Psoas muscle (tissue), 8 donors: ENCODE results near the gene SLC26A9. TPM values are rescaled to one million over a fixed set of nuclear protein-coding genes. Genes with fewer than 3 reads are reported as not detected.

ENCODE experiments used
- ATAC-seq, 4 donors: fragments of 200-7000 bp; cut with Tn5 transposase; one replicate each; pipeline ENCODE4 v1.9.1; 2020; ENCODE audit warnings: moderate library complexity in 3 of 4, mild to moderate bottlenecking in 2 of 4
- DNase-seq, 2 donors: peaks; one replicate each; pipeline ENCODE4 v3.0.0-alpha.2; 2020
- H3K27ac ChIP-seq: fragments of 200-600 bp; one replicate; pipeline ENCODE4 v1.8.0; 2022
- H3K27me3 ChIP-seq, 3 donors: fragments of 200-600 bp in 1 of 3; one replicate each; pipeline versions ENCODE4 v1.6.1 to v1.8.0; 2013 to 2022; ENCODE audit warnings: low read length in 2 of 3, mild to moderate bottlenecking in 2 of 3, moderate library complexity in 1 of 3; ENCODE audit not compliant: insufficient read depth in 3 of 3
- H3K36me3 ChIP-seq, 2 donors: fragments of 200-600 bp in 1 of 2; one replicate each; pipeline versions ENCODE4 v1.6.1 to v1.8.0; 2013 to 2022; ENCODE audit warnings: low read depth in 1 of 2, mild to moderate bottlenecking in 1 of 2, moderate library complexity in 1 of 2; ENCODE audit not compliant: insufficient read depth in 1 of 2
- H3K4me1 ChIP-seq: fragments of 200-600 bp; one replicate; pipeline ENCODE4 v1.8.0; 2022
- H3K4me3 ChIP-seq: fragments of 200-600 bp; one replicate; pipeline ENCODE4 v1.8.0; 2022; ENCODE audit warnings: mild to moderate bottlenecking
- H3K9me3 ChIP-seq: fragments of 200-600 bp; one replicate; pipeline ENCODE4 v1.8.0; 2022
- CTCF ChIP-seq: fragments of 200-600 bp; IDR thresholded peaks from one replicate; pipeline ENCODE4 v1.8.0; 2022; ENCODE audit warnings: antibody characterized with exemption
- WGBS, 3 donors: extraction: QIAGEN DNeasy Blood & Tissue Kit; methylation state at CpG; one replicate each; pipeline versions ENCODE4 v1.1.6 to v1.1.7; 2013; 5-methylcytosine and 5-hydroxymethylcytosine counted together
- intact Hi-C, 2 donors: fragments of 100-400 bp; cut with DNase I; formaldehyde crosslinking; loops; one replicate each; pipeline versions ENCODE4 v1.11.0 to v1.14.2; 2022
- polyA plus RNA-seq, 3 donors: library from polyadenylated mRNA; stranded (reverse); fragments of 200-250 nt; gene quantifications; one replicate each; pipeline ENCODE4 v1.2.3, GENCODE V29; 2013
- total RNA-seq, 4 donors: library from RNA; stranded (reverse); fragmentation: NEBNext Ultra II Directional in 2 of 4; extraction: Animal tissue kit (Norgen Biotek cat#: 25700) in 2 of 4; gene quantifications; one replicate each; pipeline versions ENCODE4 v1.2.1 to v1.2.4, GENCODE V29; 2021 to 2023
- donor health status: healthy with polysubstance abuse.
- donor health status: DM: no; HTN: no; CAD: no; lungs with moderate emphysema.
- donor health status: Bipolar disorder and iron deficiency.
- donor health status: healthy.
- donor health status: DM: yes; HTN: yes; CAD: no.
- donor health status: DM: no; HTN: no; CAD: no.
- donor health status: DM: no; HTN: no; CAD: no.
- donor health status: DM: yes; HTN: yes; CAD: no.

The SLC26A9 gene
- total and polyA plus RNA-seq, 7 donors: 0.15 to 5.5 (median 0.42) TPM

GRCh38 chr1:205933671-205934618, 9.3 kb downstream of the SLC26A9 start:
- no peak for TF ChIP-seq CTCF
- Histone ChIP-seq H3K9me3 (no peaks in the 10 kb centered on the region), H3K27me3 (peaks cover 0 to 5% (median 0%) of the 10 kb centered on the region in 3 donors), H3K4me3 (no peak overlapping the region), H3K27ac (no peak overlapping the region), H3K4me1 (peaks cover 3% of the 10 kb centered on the region), H3K36me3 (no peaks in the 10 kb centered on the region)
- peak in 2 of 4 donors; percentile 49 to 50 for ATAC-seq
- DNase-seq: peak in 1 of 2 donors; percentile 6
- intact Hi-C loops: no loop called here
- WGBS, 3 donors: 66 to 68% (median 68%) methylated on average over 7 of the region's 7 CpGs

- peak in 1 of 2 donors; percentile 26 for DNase-seq
Observed at GRCh38 chr1:205932776-205933175, 10.5 kb downstream of the SLC26A9 start.

GRCh38 chr1:205930799-205931281, 12.4 kb downstream of the SLC26A9 start:
- no peak for TF ChIP-seq CTCF
- Histone ChIP-seq H3K27ac (no peak overlapping the region), H3K27me3 (peaks cover 0 to 5% (median 0%) of the 10 kb centered on the region in 3 donors), H3K36me3 (no peaks in the 10 kb centered on the region), H3K4me1 (peaks cover 3% of the 10 kb centered on the region), H3K4me3 (no peak overlapping the region), H3K9me3 (no peaks in the 10 kb centered on the region)
- ATAC-seq (no peak), DNase-seq (no peak)
- 83 to 88% (median 85%) methylated on average over 4 of the region's 4 CpGs for WGBS, 3 donors
- intact Hi-C loops: no loop called here

More at GRCh38 chr1:205932776-205933175, 10.5 kb downstream of the SLC26A9 start:
- Histone ChIP-seq H3K4me1 (peaks cover 3% of the 10 kb centered on the region), H3K36me3 (no peaks in the 10 kb centered on the region), H3K9me3 (no peaks in the 10 kb centered on the region), H3K27ac (no peak overlapping the region), H3K27me3 (peaks cover 0 to 5% (median 0%) of the 10 kb centered on the region in 3 donors), H3K4me3 (no peak overlapping the region)
- no peak for TF ChIP-seq CTCF
- WGBS, 3 donors: 42 to 52% (median 44%) methylated on average over 6 of the region's 6 CpGs
- intact Hi-C loops: no loop called here
- no peak for ATAC-seq

- no peaks in the 10 kb centered on the region for H3K9me3 ChIP-seq
- ATAC-seq: no peak
- WGBS, 3 donors: 94 to 98% (median 94%) methylated on average over 1 of the region's 1 CpG
Observed at GRCh38 chr1:205930195-205930577, 13.1 kb downstream of the SLC26A9 start.

More at GRCh38 chr1:205930195-205930577, 13.1 kb downstream of the SLC26A9 start:
- Histone ChIP-seq H3K27me3 (peaks cover 0 to 5% (median 0%) of the 10 kb centered on the region in 3 donors), H3K27ac (no peak overlapping the region), H3K36me3 (no peaks in the 10 kb centered on the region), H3K4me3 (no peak overlapping the region), H3K4me1 (peaks cover 3% of the 10 kb centered on the region)
- no peak for DNase-seq
- intact Hi-C loops: no loop called here
- TF ChIP-seq CTCF: no peak
